ENCODE measurements around the gene IGF2BP2.

IGF2BP2 gene

DNA sequence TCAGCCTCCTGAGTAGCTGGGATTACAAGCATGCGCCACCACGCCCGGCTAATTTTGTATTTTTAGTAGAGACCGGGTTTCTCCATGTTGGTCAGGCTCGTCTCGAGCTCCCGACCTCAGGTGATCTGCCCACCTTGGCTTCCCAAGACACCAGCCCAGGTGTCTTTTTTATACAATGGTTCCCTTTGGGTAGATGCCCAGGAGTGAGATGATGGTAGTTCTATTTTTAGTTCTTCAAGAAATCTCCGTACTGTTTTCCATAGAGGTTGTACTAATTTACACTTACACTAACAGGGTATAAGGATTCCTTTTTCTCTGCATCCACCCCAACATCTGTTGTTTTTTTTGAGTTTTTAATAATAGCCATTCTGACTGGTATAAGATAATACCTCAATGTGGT lies 94.3 kb downstream of the IGF2BP2 start:
- DNase-seq = no peak

- DNase-seq = peak; percentile 33
Observed at GRCh38 chr3:185729337-185730055, 95.3 kb downstream of the IGF2BP2 start.

DNA sequence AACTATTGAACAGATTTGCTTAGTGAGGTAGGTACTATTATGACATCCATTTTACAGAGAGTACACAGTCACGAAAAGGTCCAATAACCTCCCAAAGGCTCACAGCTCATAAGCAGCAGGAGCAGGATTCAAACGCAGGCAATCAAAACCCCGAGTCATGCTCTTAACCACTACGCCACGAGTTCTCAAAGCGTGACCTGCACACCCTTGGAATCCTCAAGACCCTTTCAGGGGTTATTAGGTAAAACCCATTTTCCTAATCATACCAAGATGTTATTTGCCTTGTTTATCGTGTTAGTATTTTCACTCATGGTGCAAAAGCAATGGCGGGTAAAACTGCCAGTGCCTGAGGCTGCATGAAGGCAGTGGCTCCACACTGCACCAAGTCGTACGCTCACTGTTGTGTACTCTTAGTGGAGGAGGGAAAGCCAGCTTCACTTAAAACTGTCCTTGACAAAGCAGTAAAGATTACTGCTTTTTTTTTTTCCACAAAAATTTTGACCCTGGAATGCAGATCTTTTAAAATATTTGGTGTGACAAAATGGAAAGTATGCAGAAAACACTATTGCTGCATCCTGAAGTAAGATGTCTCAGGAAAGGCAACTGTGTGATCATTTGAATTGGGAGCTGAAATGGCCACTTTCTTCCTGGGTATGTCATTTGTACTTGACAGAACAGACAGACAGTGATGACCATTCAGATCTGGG lies 96.1 kb downstream of the IGF2BP2 start:
- DNase-seq = no peak

DNA sequence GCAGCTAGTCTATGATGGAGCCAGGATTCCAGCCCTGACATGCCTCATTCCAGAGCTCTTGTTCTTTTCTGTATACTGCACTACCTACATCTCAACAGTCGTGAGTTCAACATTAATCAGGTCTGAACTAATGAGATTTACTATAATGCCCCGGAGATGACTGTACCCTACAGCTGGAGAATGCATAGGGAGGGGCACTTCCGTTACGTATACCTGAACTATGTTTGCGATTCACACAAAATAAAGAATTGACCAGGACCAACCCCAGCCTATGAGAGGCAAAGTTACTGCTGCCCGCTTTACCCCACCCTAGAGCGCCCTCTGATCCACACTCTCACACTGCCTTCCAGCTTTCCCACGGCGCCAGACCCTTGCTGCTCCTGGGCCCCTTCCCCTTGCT lies 97.0 kb downstream of the IGF2BP2 start:
- DNase-seq = no peak

- no peak for DNase-seq
Observed at GRCh38 chr3:185726254-185726967, 98.4 kb downstream of the IGF2BP2 start.

- DNase-seq = no peak
Observed at GRCh38 chr3:185724761-185725160, 100.1 kb downstream of the IGF2BP2 start.

- no peak for DNase-seq
Observed at GRCh38 chr3:185724251-185724650, 100.6 kb downstream of the IGF2BP2 start.

DNA sequence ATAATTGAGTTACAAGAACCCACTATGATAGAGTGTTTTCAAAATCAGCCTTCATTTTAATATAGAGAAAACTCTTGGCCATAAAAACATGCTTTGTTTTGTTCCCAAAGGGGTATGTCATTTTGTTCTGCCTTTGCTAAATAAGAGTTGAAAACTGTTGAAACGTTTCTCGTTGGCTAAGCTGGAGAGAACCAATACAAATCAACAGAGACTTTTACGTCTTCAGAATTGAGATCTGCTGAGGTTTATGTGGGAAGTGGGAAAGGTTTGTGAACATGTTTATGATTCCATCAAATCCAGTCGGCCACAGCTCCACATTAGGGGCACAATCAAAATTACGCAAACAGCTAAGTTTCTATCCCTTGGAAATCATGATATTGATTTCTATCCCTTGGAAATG lies 102.0 kb downstream of the IGF2BP2 start:
- no peak for DNase-seq

DNA sequence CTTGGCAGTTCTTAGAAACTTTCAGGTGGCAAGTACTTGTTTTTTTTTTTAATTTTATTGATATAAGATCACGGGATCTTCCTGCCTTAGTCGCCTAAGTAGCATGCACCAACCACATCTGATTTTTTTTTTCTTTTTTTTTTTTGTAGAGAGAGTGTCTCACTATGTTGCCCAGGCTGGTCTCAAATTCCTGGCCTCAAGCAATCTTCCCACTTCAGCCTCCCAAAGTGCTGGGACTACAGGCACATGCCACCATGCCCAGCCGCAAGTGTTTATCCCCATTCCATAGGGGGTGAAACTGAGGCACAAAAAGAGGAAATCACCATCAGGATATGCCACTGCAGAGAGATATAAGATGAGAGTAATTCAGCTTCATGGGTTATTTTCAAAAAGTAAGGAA lies 102.9 kb downstream of the IGF2BP2 start:
- no peak for DNase-seq

DNA sequence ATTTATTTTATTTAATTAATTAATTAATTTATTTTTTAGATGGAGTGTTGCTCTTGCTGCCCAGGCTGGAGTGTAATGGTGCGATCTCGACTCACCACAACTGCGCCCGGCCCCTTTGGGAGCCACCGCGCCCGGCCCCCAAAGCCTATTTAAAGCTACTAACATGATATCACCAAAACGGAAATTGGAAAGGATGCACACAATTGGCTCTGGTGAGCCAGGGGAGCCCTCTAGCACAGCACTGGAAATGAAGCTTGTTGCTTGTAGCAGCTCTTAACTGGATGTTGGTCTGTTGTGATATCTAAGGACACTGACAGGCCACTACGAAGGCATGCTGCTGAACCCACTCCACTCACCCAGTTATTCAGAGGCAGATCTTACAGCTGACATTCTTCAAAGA lies 104.5 kb downstream of the IGF2BP2 start:
- DNase-seq = no peak

DNA sequence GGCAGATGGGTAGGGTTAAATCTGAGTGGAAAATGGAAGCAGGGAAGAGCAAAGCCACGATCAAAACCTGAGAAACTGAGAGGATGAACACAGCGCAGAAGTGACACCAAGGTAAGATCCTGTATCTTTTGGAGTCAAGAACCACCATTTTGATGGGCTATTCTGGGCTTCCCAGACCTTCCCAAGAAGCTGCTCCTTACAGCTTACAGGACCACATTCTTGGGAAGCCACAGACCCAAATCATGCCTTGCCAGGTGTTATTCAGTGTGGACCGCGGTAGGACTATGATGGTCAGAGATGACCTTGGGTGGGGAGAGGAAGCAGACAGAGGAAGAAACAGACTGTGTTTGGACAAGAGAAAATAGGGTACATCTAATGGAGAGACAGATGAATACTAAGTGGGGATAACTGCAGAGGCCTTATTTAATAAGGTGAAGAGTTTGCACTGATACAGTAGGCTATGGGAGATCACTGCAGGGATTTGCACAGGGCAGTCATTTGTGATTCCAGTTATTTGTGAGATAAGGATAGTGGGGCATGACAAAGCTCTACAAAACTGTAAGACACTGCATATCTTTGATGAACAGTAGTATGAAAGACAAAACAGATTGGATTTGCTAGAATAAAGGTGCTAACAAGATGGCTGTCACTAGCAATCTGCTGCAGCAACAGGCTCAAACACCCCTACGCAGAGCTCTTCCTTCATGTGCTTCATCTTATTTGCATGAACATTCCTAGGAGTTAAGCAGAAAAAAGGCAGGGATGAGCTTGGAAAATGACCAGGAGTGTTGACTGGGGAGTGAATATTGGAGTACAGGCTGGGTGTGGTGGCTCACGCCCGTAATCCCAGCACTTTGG lies 105.9 kb downstream of the IGF2BP2 start:
- no peak for DNase-seq

GRCh38 chr3:185717627-185718402 lies 107.0 kb downstream of the IGF2BP2 start:
- DNase-seq = no peak

DNA sequence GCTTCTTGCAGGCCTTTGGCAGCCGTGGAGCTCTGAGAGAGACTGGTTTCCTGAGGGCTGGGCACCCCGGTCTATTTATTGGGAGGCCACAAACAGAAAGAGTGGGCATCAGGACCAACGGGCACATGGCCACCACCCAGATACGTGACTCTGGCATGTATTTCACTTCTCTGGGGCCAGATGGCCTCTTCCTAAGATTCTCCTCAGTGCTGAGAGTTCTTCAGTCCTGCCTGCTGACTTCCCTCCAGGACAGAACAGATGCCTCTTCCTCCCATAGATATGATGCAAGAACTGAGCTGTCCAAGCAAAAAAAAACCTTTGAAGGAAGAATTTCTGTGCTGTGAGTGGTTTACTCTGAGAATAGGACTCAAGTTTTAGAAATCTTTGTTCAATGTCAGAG lies 107.7 kb downstream of the IGF2BP2 start:
- no peak for DNase-seq

GRCh38 chr3:185716436-185717108 lies 108.3 kb downstream of the IGF2BP2 start:
- DNase-seq = no peak

DNA sequence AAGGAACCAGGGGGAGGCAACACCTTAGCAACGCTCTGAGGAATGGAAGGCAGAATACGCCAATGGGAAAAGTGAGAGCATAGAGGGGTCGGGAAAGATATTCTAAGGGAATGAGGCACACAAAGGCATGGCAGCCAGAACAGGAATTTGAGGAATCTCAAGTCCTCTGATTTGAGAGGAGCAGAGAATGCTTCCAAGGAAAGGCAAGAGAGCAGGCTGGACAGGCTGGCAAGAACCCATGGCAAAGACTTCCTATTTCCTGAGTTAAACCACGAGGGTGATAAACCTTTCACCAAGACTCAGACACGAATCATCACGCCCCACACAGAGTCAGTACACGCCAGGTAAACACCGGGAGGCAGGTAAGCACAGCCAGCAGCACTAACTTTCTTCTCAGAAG lies 109.8 kb downstream of the IGF2BP2 start:
- no peak for DNase-seq

DNA sequence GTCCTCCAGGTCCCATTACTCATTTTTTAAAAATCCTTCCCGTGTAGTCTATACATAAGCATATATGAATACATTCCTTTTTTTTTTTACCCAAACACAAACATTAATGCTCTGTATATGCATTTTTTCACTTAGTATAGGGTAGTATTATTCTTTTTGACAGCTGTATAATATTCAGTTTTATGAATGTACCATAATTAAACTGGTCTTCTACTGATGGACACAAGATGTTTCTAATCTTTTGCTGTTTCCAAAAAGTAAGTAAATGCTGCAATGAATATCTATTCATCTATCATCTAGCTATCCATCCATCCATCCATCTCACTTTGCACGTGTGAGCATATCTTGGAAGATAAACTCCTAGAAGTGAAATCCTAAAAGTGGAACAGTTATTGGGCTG lies 110.8 kb downstream of the IGF2BP2 start:
- DNase-seq = no peak

DNA sequence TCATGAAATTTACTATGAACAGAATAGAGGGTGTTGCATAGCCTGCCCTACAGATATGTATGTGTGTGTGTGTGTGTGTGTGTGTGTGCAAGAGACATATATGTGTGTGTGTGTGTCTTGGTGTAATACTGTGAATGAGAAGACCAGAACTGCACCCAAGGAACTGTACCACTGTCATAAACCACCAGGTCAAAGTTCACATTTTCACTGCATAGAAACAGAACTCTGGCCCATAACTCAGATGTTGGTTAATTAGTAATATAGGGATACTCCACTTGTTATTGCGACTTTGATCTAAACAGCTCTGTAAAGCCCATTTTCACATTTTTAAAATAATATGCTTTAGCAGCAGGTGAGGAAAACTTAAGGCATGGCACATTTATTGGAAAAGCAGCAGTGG lies 111.8 kb downstream of the IGF2BP2 start:
- no peak for DNase-seq

- DNase-seq = no peak
Observed at GRCh38 chr3:185712337-185712736, 112.5 kb downstream of the IGF2BP2 start.

DNA sequence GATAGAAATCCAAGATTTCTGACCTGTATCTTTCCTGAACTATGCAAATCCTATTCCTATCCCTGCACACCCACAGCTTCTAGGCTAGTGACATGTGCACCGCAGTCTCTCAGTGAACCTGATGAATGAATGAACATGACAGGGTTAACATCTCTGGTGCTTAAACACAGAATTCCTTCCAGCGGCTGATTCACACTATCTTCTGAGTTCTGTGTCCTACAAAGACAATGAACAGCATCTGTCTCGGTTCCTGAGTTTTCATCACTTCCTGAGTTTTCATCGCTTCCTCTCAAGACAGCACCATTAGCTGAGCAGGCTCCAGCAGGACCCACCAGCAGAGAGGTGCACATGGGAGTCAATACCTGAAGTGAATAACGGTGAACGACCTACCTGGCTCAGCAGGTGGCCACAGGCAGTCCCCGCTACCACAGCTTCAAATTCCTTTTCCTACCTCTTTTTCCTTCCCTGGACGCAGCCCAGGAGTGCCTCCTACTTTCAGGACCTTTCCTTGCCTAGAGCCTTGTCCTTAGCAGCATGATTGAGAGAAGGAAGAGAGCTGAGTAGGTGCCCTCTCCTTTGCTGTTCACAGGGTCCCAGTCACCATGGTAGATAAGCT lies 113.5 kb downstream of the IGF2BP2 start:
- DNase-seq = peak; percentile 12

DNA sequence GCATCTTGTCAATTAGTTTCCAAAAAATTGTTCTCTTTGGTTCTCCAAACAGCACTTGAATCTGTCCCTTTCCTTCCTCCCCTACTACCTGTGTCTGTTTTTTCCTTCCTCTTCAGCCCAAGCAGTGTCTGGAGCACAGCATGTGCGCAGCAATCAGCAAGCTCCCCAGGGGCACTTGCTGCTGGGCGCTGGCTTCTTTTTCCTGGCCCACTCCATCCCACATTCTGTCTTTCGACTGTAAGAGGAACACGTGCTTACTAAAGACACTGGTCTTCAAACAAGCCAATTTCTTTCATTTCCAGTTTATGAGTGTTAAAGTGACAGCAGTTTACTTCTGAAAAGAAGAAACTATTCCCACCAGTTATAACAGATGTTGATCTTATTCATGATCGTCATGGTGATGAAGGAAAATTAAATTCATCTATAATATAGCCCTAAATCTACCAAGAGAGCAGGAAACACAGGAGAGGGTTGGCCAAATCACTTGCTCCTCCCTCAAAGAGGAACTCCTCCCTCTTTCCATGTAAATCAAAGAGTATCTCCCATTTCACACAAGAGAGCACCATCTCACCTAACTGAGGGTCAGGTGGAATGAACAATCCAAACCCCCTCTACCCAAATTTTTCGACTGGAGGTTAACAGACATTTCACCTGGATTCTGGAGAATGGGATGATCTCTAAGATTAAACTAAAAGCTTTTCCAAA lies 115.4 kb downstream of the IGF2BP2 start:
- no peak for DNase-seq

DNA sequence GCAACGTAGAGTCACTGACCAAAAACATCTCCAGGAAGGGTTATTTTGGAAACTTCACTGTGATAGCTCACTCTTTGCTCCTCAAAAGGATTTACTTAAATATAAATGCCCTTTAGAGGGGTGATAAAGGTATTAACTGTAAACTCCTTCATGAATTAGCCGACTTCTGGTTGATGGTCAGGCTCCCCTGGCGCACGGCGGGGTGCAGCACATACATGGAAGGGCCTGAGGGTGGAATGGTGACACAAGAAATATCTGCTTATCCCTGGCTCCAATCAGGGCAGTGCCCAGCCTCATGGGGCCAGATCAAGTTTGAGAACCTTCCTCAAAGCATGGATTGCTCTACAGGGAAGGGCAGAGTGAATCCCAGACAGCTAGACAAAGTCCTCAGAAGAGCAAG lies 116.5 kb downstream of the IGF2BP2 start:
- no peak for DNase-seq

All from GF-D8 (cell line).